Stimulated activated CD8-positive, alpha-beta memory T cell treated with anti-CD3 and anti-CD28 coated beads, Interleukin-15, amount 100 ng/mL, for 48 hours (primary cell): Measurements from ENCODE around the gene EWSR1.
"Not testable (repeated sequence)": the region's sequence is repeated elsewhere in the genome, so short reads cannot be mapped to it uniquely, and the experiment has no call there.

Experiments
- DNase-seq, 2 donors: peaks; one replicate each; pipeline ENCODE4 v3.0.0-alpha.2; 2020; ENCODE audit warnings: low read depth in 2 of 2

EWSR1 gene

GRCh38 chr22:29336751-29337490, 68.9 kb downstream of the EWSR1 start:
- DNase-seq: no peak

- no peak for DNase-seq
Measured at GRCh38 chr22:29337631-29338284, 69.7 kb downstream of the EWSR1 start.

- DNase-seq: no peak
Measured at GRCh38 chr22:29338398-29338797, 70.3 kb downstream of the EWSR1 start.

GRCh38 chr22:29339381-29340235, 71.5 kb downstream of the EWSR1 start:
- no peak for DNase-seq

GRCh38 chr22:29340566-29340965, 72.5 kb downstream of the EWSR1 start:
- DNase-seq: no peak

- DNase-seq: no peak
Measured at GRCh38 chr22:29341056-29341848, 73.2 kb downstream of the EWSR1 start.

- no peak for DNase-seq
Measured at GRCh38 chr22:29341849-29342127, 73.7 kb downstream of the EWSR1 start.

GRCh38 chr22:29342177-29342576, 74.1 kb downstream of the EWSR1 start:
- no peak for DNase-seq

DNA sequence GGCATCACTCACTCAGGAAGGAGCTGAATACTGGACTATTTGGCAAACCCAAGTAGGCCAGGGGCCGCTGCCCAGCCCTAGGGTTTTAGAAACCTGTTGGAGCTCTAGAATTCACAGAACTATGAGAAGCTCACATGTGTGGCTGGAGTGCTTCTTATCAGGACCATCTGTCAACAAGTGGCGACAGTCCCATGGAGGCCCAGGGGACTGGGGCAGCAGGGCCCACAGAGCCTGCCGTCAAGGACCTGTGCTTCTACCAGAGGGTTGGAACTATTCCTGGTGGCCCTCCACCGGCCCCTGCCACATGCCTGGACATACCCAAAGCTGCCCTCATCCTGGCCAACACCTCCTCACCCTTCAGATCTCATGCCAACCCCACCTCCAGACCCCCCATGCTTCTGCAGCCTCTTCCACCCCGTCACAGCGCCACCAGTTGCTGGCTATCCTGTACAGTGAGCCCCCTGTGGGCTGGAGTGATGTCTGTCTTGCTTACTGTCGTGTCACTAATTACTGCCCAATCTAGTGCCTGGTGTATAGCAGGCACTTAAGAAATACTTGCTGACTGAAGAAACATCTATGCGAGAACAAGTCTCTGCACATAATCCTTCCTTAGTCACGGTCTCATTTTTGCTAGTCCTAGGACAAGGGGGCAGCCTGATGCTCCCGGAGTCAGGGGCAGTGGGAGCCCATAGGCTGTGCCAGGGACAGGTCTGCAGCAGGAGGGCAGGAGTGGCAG, 74.7 kb downstream of the EWSR1 start:
- DNase-seq: no peak

DNA sequence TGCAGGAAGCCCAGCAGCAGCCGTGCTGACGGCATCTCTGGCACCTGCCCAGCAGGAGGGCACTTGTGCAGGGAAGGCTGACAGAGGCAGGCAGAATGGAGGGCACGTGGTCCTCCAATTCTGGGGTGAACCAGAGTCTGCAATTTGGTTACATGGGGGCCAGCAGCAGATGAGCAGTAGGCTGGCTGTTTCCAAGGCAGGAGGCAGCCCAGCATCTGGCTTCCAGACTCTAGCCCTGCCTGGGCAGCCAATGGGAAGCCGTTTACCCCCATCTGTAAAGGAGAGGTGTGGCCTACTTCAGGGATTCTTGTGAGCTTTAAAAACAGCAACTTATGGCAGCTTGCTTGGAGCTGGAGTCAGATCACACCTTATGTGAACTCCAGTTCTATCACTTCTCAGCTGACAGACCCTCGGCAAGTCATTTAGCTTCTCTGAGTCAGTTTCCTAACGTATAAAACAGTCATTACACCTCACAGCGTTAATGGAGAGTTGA, 75.3 kb downstream of the EWSR1 start:
- DNase-seq: no peak

DNA sequence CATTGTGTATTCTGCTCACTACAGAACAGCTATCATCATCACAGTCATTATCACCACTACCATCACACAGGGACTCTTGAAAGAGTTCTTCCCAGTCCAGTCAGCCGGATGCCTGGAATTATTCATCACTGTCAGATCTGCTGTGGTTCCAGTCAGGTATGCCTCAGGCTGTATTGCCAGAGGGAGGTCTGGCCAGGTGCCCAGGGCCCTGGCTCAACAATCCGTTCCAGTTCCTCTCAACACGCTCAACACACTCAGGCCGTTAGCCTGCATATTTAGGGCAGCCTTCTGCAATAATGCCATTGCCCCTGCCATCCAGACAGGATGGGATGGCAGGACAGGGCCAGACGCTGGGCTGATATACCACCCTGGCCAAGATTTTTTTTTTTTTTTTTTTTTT, 76.1 kb downstream of the EWSR1 start:
- DNase-seq: no peak

DNA sequence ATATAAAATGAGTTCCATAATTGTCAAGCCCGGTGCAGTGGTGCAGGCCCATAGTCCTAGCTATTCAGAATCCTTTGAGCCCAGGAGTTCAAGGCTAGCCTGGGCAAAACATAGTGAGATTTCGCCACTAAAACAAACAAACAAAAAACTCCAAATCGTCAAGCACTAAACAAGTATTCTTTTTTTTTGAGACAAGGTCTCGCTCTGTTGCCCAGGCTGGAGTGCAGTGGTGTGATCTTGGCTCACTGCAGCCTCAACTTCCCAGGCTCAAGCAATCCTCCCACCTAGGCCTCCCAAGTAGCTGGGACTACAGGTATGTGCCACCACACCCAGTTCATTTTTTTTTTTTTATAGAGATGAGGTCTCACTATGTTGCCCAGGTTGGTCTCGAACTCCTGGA, 76.8 kb downstream of the EWSR1 start:
- not testable (repeated sequence) for DNase-seq

GRCh38 chr22:29345932-29346331, 77.9 kb downstream of the EWSR1 start:
- no peak for DNase-seq

DNA sequence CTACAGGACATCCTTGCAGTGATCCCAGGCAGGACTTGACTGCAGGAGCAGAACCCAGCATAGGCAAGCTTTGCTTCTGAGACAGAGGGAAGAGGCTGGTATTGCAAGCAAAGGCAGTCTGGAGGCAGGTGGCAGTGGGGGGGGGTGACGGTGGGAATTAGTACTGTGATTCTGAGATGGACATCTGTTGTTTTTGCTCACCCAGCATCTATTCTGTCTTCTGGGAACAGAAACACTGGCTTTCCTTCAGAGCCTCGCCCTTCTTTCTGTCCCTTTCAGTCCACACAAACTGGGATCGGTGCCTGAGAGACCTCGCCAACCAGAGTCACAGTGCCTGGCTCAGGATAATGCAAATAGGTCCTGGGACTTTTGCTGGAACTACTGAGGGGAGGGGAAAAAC, 78.6 kb downstream of the EWSR1 start:
- DNase-seq: no peak

DNA sequence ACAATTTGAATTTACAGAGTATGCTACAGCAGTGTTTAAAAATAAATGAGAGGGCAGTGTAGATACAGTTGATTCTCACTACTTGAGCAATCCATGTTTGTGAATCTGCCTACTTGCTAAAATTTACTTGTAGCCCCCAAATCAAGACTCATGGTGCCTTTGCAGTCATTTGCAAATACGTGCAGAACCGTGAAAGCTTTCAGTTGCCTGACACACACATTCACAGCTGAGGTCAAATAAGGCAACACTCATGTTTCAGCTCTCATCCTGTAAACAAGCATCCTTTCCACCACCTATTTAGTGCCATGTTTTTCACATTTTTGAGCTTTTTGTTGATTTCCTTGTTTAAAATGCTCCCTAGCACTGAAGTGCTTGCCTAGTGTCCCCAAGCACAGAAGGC, 80.0 kb downstream of the EWSR1 start:
- no peak for DNase-seq

DNA sequence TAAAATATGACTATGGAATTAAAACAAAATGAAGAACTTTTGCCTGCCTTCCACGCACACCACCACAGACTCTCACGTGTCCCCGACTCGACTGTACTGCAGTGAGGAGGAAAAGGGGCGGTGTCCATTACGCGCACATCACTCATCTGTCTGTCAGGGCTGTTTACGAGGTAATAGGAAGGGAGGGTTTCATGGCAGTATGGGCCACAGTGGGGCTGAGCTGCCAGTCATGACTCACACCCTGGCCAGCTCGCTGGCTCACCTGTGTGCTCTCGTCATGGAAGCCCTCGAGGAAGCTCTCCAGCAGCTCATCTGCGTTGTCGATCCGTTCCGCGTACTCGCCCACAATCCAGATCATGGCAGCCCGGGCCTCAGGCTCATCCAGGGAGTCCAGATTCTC, 80.9 kb downstream of the EWSR1 start:
- DNase-seq: no peak
